Activated CD8-positive, alpha-beta memory T cell treated with anti-CD3 and anti-CD28 coated beads for 36 hours (primary cell): ENCODE data around the gene MCM8. TPM values are rescaled to one million over a fixed set of nuclear protein-coding genes. Genes with fewer than 3 reads are reported as not detected.

Experiments used
- CTCF ChIA-PET: fragments of 350-600 bp; sonication (Branson Sonifier 250); formaldehyde crosslinking; loops from one replicate; lab custom pipeline; 2021; ENCODE audit warnings: antibody characterized with exemption; lab: Charles Lee
- POLR2A ChIA-PET: fragments of 350-600 bp; sonication (Branson Sonifier 250); formaldehyde crosslinking; loops from one replicate; lab custom pipeline; 2021; ENCODE audit warnings: antibody characterized with exemption; lab: Charles Lee
- total RNA-seq, 2 experiments: library from RNA; stranded (reverse); gene quantifications; one replicate each; pipeline ENCODE4 v1.2.3, GENCODE V29; 2021

The MCM8 gene
- 10 to 100 TPM; 34.6 to 37.0 TPM for total RNA-seq

DNA sequence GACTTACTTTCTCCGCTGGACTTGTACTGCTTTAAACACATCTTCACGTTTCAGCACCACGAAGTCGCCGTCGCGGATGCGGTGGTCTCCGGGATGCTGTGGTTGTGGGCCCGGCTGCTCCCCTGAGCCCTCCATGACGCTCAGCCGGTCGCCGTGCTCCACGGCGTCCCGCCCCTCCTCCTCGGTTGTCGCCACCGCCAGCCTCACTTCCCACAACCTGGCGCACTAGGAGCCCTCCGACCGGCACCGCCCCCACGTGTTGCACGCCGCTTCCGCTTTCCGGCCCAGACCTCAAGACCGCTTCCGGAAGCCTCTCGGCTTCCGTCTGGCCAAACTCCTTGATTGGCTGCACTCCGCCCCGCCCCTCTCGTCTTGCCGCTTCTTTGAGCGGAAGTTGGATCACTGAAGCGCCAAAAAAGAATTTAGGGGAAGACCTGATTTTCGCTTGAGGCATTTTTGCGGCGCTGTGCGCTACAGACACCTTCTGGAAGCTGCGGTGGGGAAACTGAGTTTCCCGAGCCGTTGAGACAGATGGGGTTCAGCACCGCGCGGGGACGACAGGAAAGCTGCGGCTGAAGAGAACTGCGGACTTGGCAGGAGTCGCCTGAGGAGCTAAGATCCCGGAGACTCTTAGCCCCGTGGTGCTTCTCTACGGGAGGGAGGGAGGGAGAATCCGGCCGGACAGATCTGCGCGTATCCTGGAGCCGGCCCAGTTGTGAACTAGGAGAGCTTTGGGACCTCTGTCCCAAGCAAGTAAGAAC lies at the start of gene MCM8, which contains the start of gene TRMT6:
Gene MCM8 (plus strand): TSS at position 382 of the 761 bp plus-strand sequence. CDS start 1,364 bp downstream, outside the sequence.
Gene TRMT6 (minus strand): TSS at position 263 of the 761 bp plus-strand sequence. CDS start 128 bp downstream, at position 135.
- ChIA-PET POLR2A (interaction anchor here (0.7 to 1.0 kb wide), 3 partner anchors 30 to 421 kb away, joined by 3 to 4 read pairs (median 3); no protein-coding TSS in a partner anchor), CTCF (interaction anchor here (0.9 to 1.1 kb wide), 2 partner anchors 31 to 46 kb away, joined by 3 to 4 read pairs; no protein-coding TSS in a partner anchor)

DNA sequence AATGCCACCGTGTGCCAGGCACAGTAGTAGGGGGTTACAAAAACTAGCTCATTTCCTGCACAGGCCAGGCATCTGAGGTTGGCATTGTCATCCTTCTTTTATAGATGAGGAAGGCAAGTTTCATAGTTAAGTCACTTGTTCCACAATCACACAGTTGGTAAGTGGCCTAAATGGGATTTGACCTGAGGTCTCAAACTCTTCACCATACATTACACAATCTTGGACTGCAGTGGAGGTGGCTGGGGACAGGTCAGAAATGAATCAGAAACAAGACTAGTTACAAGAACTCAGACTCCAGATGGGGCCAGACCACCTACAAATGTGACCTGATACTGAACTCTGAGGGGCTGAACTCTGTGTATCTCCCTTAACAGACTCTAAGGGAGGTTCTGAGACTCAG lies 49.5 kb upstream of the MCM8 start:
- CTCF ChIA-PET = interaction anchor here (0.6 kb wide), 1 partner anchor 70 kb away, joined by 3 read pairs; no protein-coding TSS in a partner anchor
- POLR2A ChIA-PET = no interaction called here

- ChIA-PET CTCF (interaction anchor here (0.6 kb wide), 1 partner anchor 45 kb away, joined by 3 read pairs; no protein-coding TSS in a partner anchor), POLR2A (no interaction called here)
Observed at GRCh38 chr20:5908981-5909380, 41.5 kb upstream of the MCM8 start.

DNA sequence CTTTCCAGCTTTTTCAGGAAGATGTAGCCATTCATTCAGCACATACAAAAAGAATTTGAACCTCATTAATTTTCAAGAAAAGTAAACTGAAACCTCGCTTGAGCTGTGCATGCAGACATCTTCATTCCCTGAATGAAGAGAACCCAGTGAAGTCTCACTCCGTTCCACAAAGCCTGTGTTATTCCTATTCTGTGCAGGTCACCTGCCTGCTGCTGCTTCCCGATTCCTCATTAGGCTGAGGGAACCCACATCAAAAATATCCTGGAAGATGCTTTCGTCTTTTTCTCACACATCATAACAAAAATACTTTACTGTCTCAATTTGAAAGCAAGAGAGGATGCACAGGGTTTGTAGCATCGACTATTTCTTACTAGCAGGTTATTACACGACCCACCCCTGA lies 40.3 kb upstream of the MCM8 start:
- POLR2A ChIA-PET = no interaction called here
- CTCF ChIA-PET = no interaction called here

DNA sequence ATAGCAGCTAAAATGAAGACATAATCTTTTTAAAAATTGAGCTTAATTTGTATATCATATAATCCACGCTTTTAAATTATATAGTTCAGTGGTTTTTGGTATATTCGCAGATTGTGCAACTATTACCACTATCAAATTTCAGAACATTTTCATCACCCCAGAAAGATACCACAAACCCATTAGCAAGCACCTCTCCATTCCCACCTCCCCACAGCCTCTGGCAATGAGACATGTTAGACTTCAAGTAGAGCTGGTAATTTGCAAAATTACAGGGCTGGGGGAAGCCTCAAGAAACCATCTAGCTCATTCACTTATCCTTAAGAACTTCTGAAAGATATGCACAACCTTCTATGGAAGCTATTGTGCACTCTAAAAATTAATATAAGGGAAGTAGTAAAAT lies 37.3 kb upstream of the MCM8 start:
- POLR2A ChIA-PET = no interaction called here
- CTCF ChIA-PET = interaction anchor here (0.7 kb wide), 1 partner anchor 105 kb away, joined by 4 read pairs; no protein-coding TSS in a partner anchor

GRCh38 chr20:5914859-5915258 lies 35.6 kb upstream of the MCM8 start:
- ChIA-PET CTCF (no interaction called here), POLR2A (no interaction called here)

GRCh38 chr20:5918856-5919625 lies 31.4 kb upstream of the MCM8 start:
- CTCF ChIA-PET = interaction anchor here (1.2 kb wide), 2 partner anchors 28 to 32 kb away, joined by 3 to 5 read pairs; partner anchors contain the start of genes MCM8 and TRMT6

GRCh38 chr20:5919626-5920544 lies 30.6 kb upstream of the MCM8 start:
- ChIA-PET POLR2A (interaction anchor here (0.6 kb wide), 1 partner anchor 31 kb away, joined by 3 read pairs; the partner anchor contains the start of genes MCM8 and TRMT6), CTCF (interaction anchor here (1.2 kb wide), 1 partner anchor 31 kb away, joined by 3 read pairs; the partner anchor contains the start of genes MCM8 and TRMT6)

More at GRCh38 chr20:5918856-5919625, 31.4 kb upstream of the MCM8 start:
- POLR2A ChIA-PET = no interaction called here

DNA sequence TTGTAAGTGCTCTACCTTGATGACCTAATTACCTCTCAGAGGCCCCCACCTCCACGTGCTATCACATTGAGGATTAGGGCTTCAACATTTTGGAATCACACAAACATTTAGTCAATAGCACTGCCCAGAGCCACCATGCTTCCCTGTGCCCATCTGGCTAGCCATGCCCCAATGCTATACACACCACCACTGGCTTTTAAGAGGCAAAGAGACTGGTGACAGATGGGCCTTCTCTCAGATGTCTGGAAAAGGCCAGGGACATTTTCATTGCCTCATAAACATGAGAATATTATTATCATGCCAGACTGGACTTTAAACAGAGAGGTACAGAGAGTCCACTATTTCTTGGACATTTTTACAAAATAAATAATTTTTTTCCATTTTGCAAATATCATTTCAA lies 29.9 kb upstream of the MCM8 start:
- POLR2A ChIA-PET = interaction anchor here (0.6 kb wide), 1 partner anchor 30 kb away, joined by 3 read pairs; the partner anchor contains the start of genes MCM8 and TRMT6
- CTCF ChIA-PET = no interaction called here

- CTCF ChIA-PET = no interaction called here
- POLR2A ChIA-PET = no interaction called here
Observed at GRCh38 chr20:5923493-5923892, 27.0 kb upstream of the MCM8 start.

DNA sequence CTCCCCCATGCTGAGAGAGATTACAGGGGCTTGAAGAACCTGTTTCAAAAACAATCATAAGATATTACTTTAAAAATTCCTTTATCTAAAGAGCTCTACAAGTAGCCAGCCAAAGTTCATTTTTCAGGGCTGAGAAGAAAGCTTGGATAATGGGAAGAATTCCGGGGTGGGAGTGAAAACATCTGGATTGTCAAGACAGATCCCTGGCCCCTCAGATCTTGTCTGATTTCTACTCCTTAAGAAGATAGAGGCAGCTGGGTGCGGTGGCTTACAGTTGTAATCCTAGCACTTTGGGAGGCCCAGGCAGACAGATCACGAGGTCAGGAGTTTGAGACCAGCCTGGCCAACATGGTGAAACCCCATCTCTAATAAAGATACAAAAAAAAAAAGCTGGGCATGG lies 24.9 kb upstream of the MCM8 start:
- POLR2A ChIA-PET = no interaction called here
- CTCF ChIA-PET = interaction anchor here (0.7 kb wide), 1 partner anchor 79 kb away, joined by 3 read pairs; no protein-coding TSS in a partner anchor

GRCh38 chr20:5927749-5928462 lies 22.5 kb upstream of the MCM8 start:
- POLR2A ChIA-PET = no interaction called here
- CTCF ChIA-PET = no interaction called here

- POLR2A ChIA-PET = no interaction called here
- CTCF ChIA-PET = no interaction called here
Observed at GRCh38 chr20:5928836-5929715, 21.4 kb upstream of the MCM8 start.

GRCh38 chr20:5931411-5931810 lies 19.0 kb upstream of the MCM8 start:
- ChIA-PET POLR2A (no interaction called here), CTCF (no interaction called here)

DNA sequence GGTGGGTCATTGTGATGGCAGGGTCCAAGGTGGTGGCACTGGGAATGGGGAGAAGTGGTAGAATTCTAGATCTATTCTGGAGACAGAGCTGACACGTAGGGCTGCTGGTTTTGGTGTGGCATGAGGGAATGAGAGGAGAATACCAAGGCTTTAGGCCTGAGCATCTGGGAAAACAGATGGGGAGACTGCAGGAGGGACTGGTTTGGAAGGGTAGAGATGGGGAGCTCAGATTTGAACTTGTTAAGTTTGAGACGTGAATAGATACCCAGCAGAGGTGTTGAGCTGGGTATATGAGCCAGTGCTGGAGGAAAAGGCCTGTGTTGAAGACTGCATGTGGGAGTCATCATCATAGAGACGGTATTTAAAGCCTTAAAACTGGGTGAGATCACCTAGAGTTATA lies 17.7 kb upstream of the MCM8 start:
- CTCF ChIA-PET = no interaction called here
- POLR2A ChIA-PET = no interaction called here

DNA sequence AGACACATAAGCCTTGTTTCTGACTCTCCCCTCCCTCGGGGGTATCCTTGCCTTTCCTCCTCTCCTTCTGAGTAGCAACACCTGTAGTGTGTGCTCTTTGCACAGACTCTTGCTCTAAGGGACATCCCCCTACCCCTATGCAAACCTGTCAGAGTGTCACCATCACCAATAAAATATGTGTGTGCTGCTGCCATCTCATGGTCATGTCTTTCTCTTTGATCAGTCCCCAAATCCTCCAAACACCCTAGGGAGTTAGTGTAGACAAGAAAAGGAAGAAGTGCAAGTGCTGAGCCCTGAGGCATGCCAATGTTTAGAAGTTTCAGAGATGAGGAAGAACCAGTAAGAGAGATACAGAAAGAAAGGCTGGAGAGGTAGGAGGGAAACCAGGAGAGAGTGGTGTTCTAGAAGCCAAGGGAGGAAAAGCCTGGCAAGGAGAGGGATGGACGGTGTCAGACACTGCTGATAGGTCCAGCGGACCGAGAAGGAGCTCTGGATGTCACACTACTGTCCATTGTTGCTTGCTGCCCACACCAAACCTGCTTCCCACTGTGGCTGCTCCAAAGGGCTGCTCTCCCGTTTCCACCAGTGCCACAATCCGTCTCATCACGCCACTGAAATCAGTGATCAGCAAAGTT lies 16.5 kb upstream of the MCM8 start:
- ChIA-PET CTCF (no interaction called here), POLR2A (no interaction called here)

DNA sequence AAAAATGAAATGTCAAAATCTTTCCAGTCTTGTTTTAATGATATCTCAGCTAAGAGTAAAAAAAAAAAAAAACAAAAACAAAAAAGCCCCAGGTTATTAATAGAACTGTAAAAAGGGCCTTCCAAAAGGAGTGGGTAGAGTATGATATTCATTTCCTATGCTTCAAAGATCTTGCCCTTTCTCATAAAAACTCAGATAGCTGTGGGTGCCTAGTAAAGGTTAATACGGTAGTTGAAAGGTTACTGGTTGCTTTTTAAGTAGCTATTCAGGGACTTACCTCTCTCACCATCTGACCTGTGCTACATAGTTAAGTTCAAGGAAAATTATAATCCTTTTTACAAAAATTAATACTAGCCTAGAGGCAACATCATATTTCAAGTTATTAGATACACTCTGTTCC lies 15.1 kb upstream of the MCM8 start:
- ChIA-PET CTCF (no interaction called here), POLR2A (no interaction called here)
